Mesothelial cell of epicardium (in vitro differentiated cells): ENCODE results near the gene FDXACB1. TPM values are rescaled to one million over a fixed set of nuclear protein-coding genes. Genes with fewer than 3 reads are reported as not detected.

Experiments used
- DNase-seq, 2 experiments: peaks; one replicate each; pipeline ENCODE4 v3.0.0; 2021; ENCODE audit warnings: low spot score in 2 of 2; ENCODE audit not compliant: unreplicated experiment in 2 of 2
- H3K27ac Mint-ChIP-seq: 2 replicates; pipeline ENCODE4 v1.8.0; 2021; ENCODE audit warnings: mixed read lengths
- H3K27me3 Mint-ChIP-seq: 2 replicates; pipeline ENCODE4 v1.8.0; 2021; ENCODE audit warnings: low read depth, mixed read lengths
- H3K36me3 Mint-ChIP-seq: 2 replicates; pipeline ENCODE4 v1.8.0; 2021; ENCODE audit warnings: mixed read lengths
- H3K4me1 Mint-ChIP-seq: 2 replicates; pipeline ENCODE4 v1.8.0; 2021; ENCODE audit warnings: mixed read lengths
- H3K4me3 Mint-ChIP-seq: 2 replicates; pipeline ENCODE4 v1.8.0; 2021; ENCODE audit warnings: mild to moderate bottlenecking, moderate library complexity, mixed read lengths
- H3K9me3 Mint-ChIP-seq: 2 replicates; pipeline ENCODE4 v1.8.0; 2021; ENCODE audit warnings: mixed read lengths
- CTCF ChIP-seq: fragments of 200-600 bp; sonication (generic); IDR thresholded peaks from one replicate; pipeline ENCODE4 v1.5.0; 2021; ENCODE audit warnings: antibody characterized with exemption; ENCODE audit not compliant: unreplicated experiment
- total RNA-seq: library from RNA; stranded (reverse); gene quantifications from 3 replicates; pipeline ENCODE4 v1.2.1, GENCODE V29; 2021

The FDXACB1 gene
- total RNA-seq, 1 donor from 2014 or later = 3.5 TPM

DNA sequence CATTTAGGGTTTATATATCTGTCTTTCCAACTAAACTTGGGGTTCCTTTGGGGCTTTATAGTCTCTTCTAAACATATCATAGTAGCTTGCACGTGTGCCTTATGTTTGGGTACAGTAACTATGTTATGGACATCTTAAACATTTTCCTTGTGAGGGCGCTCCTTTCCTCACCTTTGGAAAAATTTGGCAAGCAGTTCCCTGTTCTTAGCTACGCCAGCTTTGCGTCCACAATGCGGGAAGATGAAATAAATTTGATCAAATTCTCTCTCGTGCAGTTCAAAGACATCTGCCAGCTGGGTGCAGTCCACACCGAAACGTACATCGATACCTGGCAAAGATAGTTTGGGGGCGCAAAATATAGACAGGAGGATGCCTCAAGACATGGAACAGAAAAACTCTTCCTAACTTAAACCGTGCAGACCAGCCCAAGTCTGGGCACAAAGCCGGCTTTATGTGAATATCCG is 548 bp downstream of the FDXACB1 start:
- H3K4me1 Mint-ChIP-seq = peaks cover 12% of the 10 kb centered on the region

GRCh38 chr11:111871693-111872161 is 7.2 kb downstream of the FDXACB1 start:
- Mint-ChIP-seq H3K4me1 (peaks cover 11% of the 10 kb centered on the region), H3K36me3 (peaks cover 20% of the 10 kb centered on the region), H3K4me3 (peak overlapping the region; percentile 86), H3K9me3 (no peaks in the 10 kb centered on the region), H3K27me3 (no peaks in the 10 kb centered on the region), H3K27ac (peak overlapping the region; percentile 84)
- no peak for DNase-seq
- TF ChIP-seq CTCF = no peak

More for the DNA sequence above, 548 bp downstream of the FDXACB1 start:
- peak overlapping the region; percentile 100 for H3K27ac Mint-ChIP-seq
- no peak for TF ChIP-seq CTCF
- H3K9me3 Mint-ChIP-seq = no peaks in the 10 kb centered on the region
- no peak for DNase-seq
- peak overlapping the region; percentile 90 for H3K4me3 Mint-ChIP-seq
- H3K36me3 Mint-ChIP-seq = peaks cover 4% of the 10 kb centered on the region
- no peaks in the 10 kb centered on the region for H3K27me3 Mint-ChIP-seq

DNA sequence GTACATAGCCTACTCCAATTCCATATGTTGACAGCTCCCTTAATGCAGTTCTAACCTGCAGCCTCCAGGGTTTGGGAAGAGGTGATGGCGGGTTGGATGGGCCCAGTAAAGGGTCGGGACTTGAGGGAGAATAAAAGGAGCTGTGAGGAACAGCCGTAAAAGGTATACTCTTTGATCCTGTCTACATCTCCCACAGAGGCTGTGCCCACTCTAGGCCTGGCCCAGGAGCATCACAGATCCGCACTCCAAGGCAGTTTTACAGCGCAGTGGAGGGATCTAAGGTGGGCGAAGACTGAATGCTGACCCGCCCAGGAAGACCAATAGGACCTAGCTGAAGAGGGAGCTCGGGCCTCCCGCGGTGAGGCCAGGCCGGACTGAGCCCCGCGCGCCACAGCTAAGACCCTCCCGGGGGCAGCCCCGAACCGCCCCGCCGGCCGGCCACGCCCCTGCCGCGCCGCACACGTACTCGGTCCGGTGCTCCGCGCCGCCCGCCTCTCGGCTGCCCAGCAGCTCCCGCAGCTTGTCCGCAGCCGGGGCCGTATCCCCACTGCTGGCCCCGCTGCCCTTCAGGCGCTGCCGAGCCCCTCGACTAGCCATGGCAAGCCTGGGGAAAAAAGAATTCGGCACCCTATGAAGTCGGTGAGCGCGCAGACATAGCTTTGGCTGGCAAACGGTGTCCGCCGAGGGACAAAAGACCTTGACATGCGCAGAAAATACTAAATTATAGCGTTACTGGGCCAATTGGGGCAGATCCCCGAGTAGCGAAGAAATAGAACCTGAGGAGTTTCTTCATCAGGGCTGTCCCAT is 7.9 kb downstream of the FDXACB1 start, which contains the start of gene ALG9:
ALG9 (minus strand) TSS at position 696 of the 807 bp plus-strand sequence; CDS start at position 597, 99 bp downstream.
- peak within 1 kb of the TSS; percentile 84 for H3K27ac Mint-ChIP-seq
- peaks cover 11% of the 10 kb centered on the region for H3K4me1 Mint-ChIP-seq
- no peaks in the 10 kb centered on the region for H3K27me3 Mint-ChIP-seq
- TF ChIP-seq CTCF = no peak
- H3K9me3 Mint-ChIP-seq = no peaks in the 10 kb centered on the region
- H3K4me3 Mint-ChIP-seq = peak within 1 kb of the TSS; percentile 86
- H3K36me3 Mint-ChIP-seq = peaks cover 25% of the 10 kb centered on the region
- peak; percentile 57 to 85 for DNase-seq

DNA sequence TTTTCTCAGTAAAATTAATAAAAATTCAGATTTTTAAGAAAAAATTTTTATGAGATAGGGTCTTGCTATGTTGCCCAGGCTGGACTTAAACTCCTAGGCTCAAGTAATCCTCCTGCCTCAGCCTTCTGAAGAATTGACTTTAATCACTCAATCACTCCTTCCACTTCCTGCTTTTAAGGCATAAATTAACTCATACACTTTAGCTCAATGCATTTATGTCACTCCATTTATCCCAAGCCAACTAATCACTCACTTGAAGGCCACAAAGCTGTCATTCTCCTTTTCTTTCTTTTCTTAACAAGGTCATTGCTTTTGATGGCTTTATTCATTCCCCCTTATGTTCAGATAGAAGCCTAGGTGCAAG is 8.5 kb downstream of the FDXACB1 start:
- H3K4me3 Mint-ChIP-seq = peak overlapping the region; percentile 86
- TF ChIP-seq CTCF = no peak
- H3K27me3 Mint-ChIP-seq = no peaks in the 10 kb centered on the region
- DNase-seq = no peak
- H3K36me3 Mint-ChIP-seq = peaks cover 26% of the 10 kb centered on the region
- peak overlapping the region; percentile 77 for H3K27ac Mint-ChIP-seq
- no peaks in the 10 kb centered on the region for H3K9me3 Mint-ChIP-seq
- peaks cover 11% of the 10 kb centered on the region for H3K4me1 Mint-ChIP-seq

DNA sequence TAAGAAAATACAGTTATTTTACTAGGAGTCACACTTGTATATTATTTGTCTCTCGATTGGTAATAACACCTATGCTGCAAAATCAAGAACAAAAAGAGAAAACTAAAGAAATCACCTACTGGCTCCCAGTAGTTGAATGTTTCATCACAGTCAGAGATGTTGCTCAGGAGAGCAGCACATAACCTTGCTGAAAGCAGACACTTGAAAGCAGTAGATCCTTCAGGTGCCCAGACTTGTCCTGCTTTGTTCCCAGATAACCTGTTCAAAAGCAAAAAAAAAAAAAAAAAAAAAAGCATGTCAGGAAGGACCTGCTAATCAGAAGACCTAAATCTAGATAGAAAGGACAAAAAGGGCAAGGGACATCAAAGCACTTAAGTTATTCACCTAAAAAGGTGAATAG is 8.9 kb downstream of the FDXACB1 start:
- peak overlapping the region; percentile 30 for H3K4me3 Mint-ChIP-seq
- no peaks in the 10 kb centered on the region for H3K27me3 Mint-ChIP-seq
- peaks cover 30% of the 10 kb centered on the region for H3K36me3 Mint-ChIP-seq
- peaks cover 11% of the 10 kb centered on the region for H3K4me1 Mint-ChIP-seq
- no peak for DNase-seq
- TF ChIP-seq CTCF = no peak
- H3K27ac Mint-ChIP-seq = peak overlapping the region; percentile 31
- no peaks in the 10 kb centered on the region for H3K9me3 Mint-ChIP-seq
